GM21576 (cell line): Measurements from ENCODE around the gene EVA1C.
"Not testable (repeated sequence)": the region's sequence is repeated elsewhere in the genome, so short reads cannot be mapped to it uniquely, and the experiment has no call there.

Experiments
- ATAC-seq: cut with Tn5 transposase; IDR thresholded peaks from one replicate; pipeline ENCODE4 v1.9.1; 2021; ENCODE audit warnings: mild to moderate bottlenecking, moderate library complexity; ENCODE audit not compliant: unreplicated experiment

The EVA1C gene

DNA sequence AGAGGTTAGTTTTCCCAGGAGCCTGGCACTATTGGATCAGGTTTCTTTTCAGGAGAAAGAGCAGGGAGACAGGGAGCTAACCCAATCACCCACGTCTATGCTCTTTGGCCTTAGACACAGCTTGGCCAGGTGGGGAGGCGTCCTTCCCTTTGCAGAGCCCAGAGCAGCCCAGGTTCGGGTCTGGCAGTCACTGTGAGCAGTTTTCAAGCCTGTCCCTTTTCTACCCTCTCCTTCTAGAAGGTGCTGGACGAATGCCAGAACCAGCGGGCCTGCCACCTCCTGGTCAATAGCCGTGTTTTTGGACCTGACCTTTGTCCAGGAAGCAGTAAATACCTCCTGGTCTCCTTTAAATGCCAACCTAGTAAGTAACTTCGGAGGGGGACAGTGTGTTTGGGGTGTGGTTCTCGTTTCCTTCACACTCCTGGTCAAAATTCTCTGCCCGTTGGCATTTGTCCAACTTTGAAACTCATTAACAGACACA is 44.9 kb downstream of the EVA1C start:
- ATAC-seq: no peak

- no peak for ATAC-seq
These were observed 45.5 kb downstream of the EVA1C start for GRCh38 chr21:32457962-32458361.

- ATAC-seq: no peak
These were observed 47.5 kb downstream of the EVA1C start for GRCh38 chr21:32459972-32460371.

DNA sequence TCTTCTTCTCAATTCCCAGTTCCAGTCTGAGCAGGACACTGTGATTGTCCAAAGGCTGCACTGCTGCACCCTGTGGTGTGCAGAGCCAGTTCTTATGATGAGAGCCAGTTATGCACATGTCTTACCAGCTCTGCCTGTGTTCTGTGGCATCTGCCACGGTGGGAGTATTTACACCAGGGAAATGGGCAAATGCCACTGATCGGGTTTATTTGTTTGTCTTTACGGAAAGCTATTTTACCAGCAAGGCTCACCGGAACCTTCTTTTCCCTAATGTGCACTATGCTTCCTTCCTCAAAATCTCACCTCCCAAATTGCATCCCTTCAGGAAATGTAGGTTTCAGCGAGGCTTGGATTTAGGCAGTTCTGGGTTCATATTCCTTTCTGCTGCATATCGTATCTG is 49.0 kb downstream of the EVA1C start:
- no peak for ATAC-seq

DNA sequence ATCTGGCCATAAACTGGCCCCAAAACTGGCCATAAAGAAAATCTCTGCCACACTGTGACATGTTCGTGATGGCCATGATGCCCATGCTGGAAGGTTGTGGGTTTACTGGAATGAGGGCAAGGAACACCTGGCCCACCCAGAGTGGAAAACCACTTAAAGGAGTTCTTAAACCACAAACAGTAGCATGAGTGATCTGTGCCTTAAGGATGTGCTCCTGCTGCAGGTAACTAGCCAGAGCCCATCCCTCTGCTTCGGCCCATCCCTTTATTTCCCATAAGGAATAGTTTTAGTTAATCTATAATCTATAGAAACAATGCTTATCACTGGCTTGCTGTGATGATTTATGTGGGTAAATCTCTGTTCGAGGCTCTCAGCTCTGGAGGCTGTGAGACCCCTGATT is 50.1 kb downstream of the EVA1C start:
- not testable (repeated sequence) for ATAC-seq

DNA sequence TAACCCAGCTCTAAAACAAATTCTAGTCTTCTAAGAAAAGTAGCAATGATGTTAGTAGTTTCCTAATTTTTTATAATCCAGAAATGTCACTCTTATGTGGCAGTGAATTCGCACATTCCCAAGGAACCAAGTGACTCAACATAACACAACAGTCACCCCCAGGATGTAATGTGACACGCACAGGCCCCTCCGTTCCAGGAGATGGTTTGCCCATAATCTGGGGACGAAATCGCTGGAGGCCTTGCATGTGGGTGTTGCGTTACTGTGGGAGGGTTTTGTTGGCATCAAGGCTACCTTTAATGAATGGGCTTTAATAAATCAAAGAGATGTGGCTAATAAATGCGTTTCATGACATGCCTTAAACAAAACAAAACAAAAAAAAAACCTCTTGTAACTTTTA is 50.9 kb downstream of the EVA1C start:
- ATAC-seq: no peak

GRCh38 chr21:32463889-32464300 is 51.4 kb downstream of the EVA1C start:
- no peak for ATAC-seq

- no peak for ATAC-seq
These were observed 54.8 kb downstream of the EVA1C start for GRCh38 chr21:32467291-32467690.

- no peak for ATAC-seq
These were observed 56.2 kb downstream of the EVA1C start for GRCh38 chr21:32468681-32469111.

DNA sequence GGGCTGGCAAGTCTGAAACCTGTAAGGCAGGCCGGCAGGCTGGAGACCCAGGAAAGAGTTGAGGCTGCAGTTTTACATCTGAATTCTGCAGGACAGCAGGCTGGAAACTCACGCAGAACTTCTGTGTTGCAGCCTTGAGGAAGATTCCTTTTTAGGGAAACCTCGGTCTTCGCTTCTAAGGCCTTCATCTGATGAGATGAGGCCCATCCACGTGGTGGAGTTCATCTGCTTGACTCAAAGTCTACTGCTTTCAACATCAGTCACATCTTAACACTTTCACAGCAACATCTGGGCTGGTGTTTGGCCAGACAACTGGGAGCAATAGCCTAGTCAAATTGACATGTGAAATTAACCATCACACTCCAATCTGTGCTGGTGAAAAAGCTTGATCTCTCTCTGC is 57.1 kb downstream of the EVA1C start:
- no peak for ATAC-seq

DNA sequence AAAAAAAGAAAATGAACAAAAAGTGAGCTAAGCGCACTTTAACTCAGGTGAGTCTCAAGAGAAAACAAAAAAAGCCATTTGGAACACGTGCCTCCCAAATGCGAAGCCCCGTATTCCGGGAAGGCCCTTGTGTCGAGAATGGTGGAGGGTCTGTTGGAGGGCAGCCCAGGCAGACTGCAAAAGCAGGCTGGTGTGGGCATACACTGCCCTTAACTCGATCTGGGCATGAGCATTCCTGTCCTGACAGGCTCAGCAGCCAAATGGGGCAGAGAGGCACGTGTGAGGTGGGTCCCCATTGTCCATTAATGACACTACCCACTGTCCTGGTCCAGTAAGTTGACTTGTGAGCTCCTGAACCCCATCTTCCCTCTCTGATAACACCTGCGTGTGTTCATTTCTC is 57.7 kb downstream of the EVA1C start:
- ATAC-seq: no peak

- no peak for ATAC-seq
These were observed 60.6 kb downstream of the EVA1C start for GRCh38 chr21:32472890-32473765.

DNA sequence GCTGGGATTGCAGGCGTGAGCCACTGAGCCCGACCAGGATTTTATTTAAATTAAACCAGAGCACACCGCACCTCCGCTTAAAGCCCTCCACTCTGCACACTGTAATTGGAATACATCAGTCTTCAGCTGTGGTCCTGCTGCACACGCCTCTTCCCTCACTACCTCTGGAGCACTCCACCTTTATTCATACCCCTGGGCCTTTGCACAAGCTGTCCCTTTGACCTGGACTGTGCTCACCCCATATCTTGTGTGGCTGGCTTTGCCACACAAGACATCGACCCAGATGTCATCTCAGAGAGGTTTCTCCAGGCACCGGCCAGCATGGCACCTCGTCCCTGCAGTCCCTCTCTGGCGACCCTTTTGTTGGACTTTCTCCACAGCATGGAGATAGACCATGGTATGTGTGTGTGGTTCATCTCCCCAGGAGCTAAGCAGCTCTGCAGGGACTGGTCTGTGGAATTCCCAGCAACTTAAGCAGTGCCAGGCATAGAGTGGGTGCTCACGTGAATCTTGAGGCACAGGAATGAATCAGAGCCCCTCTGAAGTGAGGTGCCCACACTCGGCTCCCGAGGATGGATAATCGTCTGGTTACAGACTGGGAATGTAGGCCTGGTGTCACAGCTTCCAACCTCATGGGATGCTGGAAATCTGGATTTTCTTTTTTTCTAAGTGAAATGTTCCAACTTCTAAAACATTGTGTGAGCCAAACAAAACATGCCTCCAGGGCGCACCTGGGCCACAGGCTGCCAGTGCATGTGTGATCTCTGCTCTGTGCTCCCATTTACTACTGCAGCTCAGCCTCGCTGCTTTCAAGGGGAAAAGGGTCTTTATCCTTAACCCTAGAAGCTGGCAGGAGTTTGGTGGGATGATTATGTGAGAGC is 61.9 kb downstream of the EVA1C start:
- no peak for ATAC-seq

- ATAC-seq: no peak
These were observed 62.8 kb downstream of the EVA1C start for GRCh38 chr21:32475162-32475812.

DNA sequence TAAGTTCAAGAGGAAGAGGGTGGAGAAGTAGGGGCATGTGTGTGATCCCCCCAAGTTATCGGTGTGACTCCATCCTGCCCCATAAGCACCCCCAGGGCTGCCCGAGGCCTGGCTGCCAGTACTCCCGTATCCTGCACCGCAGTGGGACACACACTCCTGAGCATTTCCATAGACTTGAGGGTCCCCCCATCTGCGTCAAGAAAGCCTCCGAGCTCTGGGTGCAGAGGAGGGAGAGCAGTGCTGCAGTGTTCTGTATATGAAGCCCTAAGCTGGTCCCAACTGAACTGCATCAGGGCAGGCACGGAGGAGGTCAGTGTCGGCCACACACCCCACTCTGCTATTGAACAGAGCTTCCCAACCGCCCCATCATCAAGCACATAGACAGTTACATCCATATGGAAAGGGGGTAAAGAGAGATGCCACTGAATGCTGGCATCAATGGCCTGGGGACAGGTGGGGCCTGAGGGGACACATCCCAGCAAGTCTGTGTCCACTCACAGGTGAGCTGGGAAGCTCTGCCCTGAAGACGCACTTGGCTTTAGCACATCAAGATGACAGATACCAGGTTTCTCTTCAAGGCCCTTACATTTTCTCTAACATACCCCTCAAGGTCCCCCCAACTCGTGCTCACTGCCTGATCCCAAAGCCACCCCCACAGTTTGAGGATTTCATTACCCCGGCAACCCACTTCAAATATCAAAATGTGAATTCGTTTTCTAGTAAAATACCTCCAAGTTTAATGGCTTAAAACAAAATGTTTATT is 64.3 kb downstream of the EVA1C start:
- ATAC-seq: no peak

- ATAC-seq: no peak
These were observed 64.9 kb downstream of the EVA1C start for GRCh38 chr21:32477424-32477745.

DNA sequence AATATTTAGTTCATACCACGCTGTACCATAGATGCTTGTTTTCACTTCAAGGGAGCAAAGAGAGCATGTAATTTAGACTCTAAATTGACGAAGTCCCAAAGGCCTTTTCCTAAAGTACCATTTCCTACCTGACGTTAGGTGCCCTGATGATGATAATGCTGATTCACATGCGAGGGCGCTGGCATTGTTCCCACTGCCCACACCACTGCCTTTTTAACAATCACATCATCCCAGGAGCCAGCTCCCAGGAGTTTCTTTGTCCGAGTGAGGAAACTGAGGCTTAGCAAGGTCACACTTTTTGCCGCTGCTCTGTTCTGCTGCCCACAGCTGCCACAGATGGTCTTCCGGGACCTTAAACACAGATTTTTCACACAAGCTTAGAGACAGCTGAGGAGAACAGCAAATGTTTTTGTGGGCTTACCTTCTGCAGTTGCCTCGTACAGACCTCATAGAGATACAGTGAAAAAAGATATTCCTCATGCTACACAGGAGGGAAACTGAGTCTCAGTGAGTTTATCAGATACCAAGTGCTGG is 69.4 kb downstream of the EVA1C start:
- ATAC-seq: no peak

DNA sequence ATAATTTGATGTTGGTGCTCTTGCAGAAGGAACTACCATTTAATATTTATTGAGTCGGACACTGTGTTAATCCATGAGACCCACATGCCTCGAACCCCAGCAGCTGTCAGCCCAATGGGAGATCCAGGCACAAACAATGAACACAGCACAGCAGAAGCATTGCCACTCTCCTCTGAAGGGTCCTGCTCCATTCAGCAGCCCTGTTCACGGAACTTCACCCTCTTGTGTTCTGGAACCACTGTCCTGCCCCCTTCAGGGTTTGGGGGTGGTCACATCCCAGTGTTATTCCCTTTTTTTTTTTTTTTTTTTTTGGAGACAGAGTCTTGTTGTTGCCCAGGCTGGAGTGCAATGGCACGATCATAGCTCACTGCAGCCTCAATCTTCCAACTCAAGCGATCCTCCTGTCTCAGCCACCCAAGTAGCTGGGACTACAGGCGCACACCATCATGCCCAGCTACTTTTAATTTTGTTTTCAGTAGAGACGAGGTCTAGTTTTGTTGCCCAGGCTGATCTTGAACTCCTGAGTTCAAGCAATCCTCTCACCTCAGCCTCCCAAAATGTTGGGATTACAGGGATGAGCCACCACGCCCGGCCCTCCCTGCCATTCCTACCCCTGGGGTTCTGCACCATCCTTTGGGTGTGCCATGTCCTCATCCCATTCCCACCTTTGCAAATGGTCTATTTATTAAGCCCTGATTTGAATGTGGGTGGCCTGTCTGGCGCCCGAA is 70.2 kb downstream of the EVA1C start:
- ATAC-seq: no peak

GRCh38 chr21:32483293-32483595 is 70.7 kb downstream of the EVA1C start:
- ATAC-seq: no peak
